HS-27A (cell line): ENCODE data around the gene ANKRD44.
"Not testable (repeated sequence)": the region's sequence is repeated elsewhere in the genome, so short reads cannot be mapped to it uniquely, and the experiment has no call there.

Experiments
- DNase-seq: peaks from one replicate; pipeline ENCODE4 v3.0.0-alpha.2; 2012; ENCODE audit warnings: low read depth, missing footprints

Gene ANKRD44

GRCh38 chr2:197258580-197258979, 52.0 kb downstream of the ANKRD44 start:
- DNase-seq: no peak

GRCh38 chr2:197256547-197257170, 53.9 kb downstream of the ANKRD44 start:
- DNase-seq: no peak

- no peak for DNase-seq
These were observed 54.6 kb downstream of the ANKRD44 start for GRCh38 chr2:197256021-197256420.

- DNase-seq: no peak
These were observed 55.0 kb downstream of the ANKRD44 start for GRCh38 chr2:197255543-197255942.

- DNase-seq: no peak
These were observed 55.6 kb downstream of the ANKRD44 start for GRCh38 chr2:197254776-197255530.

- no peak for DNase-seq
These were observed 59.0 kb downstream of the ANKRD44 start for GRCh38 chr2:197251576-197251975.

- no peak for DNase-seq
These were observed 59.4 kb downstream of the ANKRD44 start for GRCh38 chr2:197251163-197251562.

GRCh38 chr2:197250084-197250397, 60.5 kb downstream of the ANKRD44 start:
- no peak for DNase-seq

- no peak for DNase-seq
These were observed 61.0 kb downstream of the ANKRD44 start for GRCh38 chr2:197249381-197250083.

GRCh38 chr2:197248623-197249022, 62.0 kb downstream of the ANKRD44 start:
- DNase-seq: no peak

- no peak for DNase-seq
These were observed 62.6 kb downstream of the ANKRD44 start for GRCh38 chr2:197248001-197248401.

- no peak for DNase-seq
These were observed 63.5 kb downstream of the ANKRD44 start for GRCh38 chr2:197247083-197247482.

- no peak for DNase-seq
These were observed 64.5 kb downstream of the ANKRD44 start for GRCh38 chr2:197245829-197246804.

- no peak for DNase-seq
These were observed 66.2 kb downstream of the ANKRD44 start for GRCh38 chr2:197244349-197244748.

GRCh38 chr2:197242719-197243118, 67.9 kb downstream of the ANKRD44 start:
- DNase-seq: no peak

GRCh38 chr2:197241596-197241995, 69.0 kb downstream of the ANKRD44 start:
- DNase-seq: no peak

- no peak for DNase-seq
These were observed 69.4 kb downstream of the ANKRD44 start for GRCh38 chr2:197241153-197241552.

GRCh38 chr2:197240421-197241041, 70.0 kb downstream of the ANKRD44 start:
- no peak for DNase-seq

GRCh38 chr2:197240018-197240417, 70.6 kb downstream of the ANKRD44 start:
- DNase-seq: not testable (repeated sequence)

GRCh38 chr2:197239434-197239833, 71.1 kb downstream of the ANKRD44 start:
- no peak for DNase-seq

GRCh38 chr2:197238043-197238365, 72.6 kb downstream of the ANKRD44 start:
- no peak for DNase-seq
